HG03442 (cell line): ENCODE data around the gene CDPF1.
"Not testable (repeated sequence)": the region's sequence is repeated elsewhere in the genome, so short reads cannot be mapped to it uniquely, and the experiment has no call there.

Experiments
- ATAC-seq: cut with Tn5 transposase; IDR thresholded peaks from one replicate; pipeline ENCODE4 v1.9.1; 2021; ENCODE audit warnings: mild to moderate bottlenecking, moderate library complexity; ENCODE audit not compliant: unreplicated experiment

Gene CDPF1

DNA sequence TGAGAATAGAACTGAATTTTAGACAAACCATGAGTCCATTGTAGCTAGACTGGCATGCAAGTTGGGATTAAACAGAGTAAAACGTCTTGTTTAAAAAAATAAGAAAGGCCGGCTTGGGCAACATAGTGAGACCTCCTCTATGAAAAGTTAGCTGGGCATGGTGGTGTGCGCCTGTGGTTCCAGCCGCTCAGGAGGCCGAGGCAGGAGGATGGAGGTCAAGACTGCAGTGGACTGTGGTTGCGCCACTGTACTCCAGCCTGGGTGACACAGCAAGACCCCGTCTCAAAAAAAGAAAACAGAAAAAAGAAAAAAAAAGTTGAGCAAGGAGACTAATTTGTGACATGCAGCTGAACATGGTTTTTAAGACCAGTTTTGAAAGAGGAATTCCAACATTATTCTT lies 23.5 kb downstream of the CDPF1 start:
- ATAC-seq, result no peak

DNA sequence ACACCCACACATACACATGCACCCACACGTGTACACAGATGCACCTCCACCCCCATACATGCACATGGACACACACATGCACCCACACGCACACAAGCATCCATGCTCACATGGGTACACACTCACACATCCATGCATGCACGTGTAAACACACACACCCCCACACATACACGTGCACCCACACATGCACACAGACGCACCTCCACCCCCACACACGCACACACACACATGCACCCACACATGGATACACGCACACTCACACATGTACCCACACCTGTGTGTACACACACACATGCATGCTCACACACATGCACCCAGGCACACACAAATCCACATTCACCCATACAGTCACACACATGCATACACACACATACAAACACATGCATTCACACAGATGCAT lies 24.5 kb downstream of the CDPF1 start:
- no peak for ATAC-seq

DNA sequence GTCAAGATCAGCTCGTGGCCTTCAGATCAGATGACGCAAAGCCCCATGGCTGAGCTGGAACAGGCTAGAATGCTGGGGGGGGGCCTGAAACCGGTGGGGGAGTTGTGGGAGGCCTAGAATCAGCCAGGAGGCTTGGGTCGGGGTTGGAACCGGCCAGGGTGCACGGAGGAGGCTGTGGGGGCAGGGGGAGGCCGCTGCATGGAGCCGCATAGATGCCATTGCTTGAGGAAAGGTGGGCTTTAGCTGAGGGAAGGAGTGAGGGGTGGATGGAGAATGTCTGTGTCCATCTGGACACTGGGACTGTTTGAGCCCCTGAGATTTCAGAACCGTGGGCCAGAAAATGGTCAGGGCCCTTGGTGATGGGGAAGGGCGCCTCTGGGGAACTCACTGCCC lies 25.2 kb downstream of the CDPF1 start:
- ATAC-seq, result no peak

DNA sequence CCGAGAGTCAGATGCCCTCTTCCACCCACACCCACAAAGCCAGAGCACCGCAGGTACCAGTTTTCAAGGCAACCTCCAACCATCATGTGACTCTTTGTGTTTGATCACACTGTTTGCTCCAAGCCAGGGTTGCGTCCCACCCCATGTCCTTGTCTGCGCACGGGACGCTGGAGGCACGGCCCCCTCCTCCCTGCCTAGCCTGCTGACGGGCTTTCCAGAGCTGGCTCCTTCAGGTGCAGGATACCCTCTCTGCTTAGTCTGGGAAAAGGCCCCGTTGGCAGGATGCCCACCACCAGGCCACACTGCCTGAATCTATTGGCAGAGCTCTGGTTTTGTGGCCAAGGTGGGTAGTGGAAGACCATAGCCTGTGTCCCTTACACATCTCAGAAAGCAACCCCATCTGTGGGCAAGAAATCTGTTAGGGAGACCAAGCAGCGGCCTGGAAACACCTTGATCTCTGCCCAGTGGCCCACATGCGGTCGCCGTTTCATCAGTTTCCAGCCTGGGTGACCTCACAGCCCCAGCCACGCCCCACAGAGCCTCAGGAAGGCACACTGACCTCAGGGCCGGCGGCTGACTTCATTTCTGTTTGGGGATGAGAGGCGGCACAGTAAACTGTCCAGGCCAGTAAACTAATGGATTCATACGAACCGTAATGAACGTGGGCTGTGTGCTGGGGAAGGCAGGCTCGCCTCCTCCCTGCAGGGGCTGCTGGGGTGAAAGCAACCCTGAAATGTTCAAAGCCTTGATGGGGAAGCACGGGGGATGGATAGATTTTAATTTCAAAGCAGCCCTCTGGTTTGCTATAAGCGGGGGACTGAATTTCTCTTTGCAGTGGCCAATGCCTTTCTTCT lies 25.8 kb downstream of the CDPF1 start:
- ATAC-seq, result no peak

DNA sequence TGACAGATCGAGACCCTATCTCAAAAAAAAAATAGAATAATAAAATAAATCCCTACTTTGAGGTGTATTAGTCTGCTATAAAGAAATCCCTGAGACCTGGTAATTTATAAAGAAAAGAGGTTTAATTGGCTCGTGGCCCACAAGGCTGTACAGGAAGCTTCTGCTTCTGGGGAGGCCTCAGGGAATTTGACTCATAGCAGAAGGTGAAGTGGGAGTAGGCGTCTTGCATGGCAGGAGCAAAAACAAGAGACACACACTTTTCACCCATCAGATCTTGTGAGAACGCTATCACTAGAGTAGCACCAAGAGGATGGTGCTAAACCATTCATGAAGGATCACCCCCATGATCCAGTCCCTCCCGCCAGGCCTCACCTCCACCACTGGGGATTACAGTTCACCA lies 29.2 kb downstream of the CDPF1 start:
- ATAC-seq, result no peak

DNA sequence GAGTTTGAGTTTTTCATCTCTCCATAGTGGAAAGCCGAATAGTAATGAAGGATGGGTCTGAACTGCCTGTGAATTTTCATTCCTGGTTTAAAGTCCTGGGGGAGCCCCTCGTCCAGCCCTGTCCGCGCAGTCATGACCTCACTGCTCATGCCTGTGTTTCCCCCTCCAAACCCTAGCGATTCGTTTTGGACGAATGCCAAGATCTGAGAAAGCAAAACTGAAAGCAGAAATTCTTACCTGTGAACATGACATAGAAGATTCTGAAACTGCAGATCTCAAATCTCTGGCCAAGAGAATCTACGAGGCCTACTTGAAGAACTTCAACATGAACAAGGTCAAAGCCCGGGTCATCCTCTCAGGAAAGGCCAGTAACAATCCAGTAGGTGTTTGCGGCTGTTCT lies 30.5 kb downstream of the CDPF1 start:
- ATAC-seq, result no peak

DNA sequence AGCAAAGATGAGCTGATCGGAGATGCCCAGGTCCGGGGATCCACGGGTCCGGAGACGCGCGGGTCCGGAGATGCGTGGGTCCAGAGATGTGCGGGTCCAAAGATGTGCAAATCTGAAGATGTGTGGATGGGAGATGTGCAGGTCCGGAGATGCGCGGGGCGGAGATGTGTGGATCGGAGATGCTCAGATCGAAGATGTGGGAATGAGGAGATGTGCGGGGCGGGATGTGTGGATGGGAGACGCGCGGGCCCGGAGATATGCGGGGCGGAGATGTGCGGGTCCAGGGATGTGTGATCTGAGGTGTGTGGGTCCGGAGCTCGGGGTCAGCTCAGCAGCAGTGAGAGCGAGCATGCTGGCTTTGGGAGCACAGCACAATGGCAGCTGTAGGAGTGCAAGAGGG lies 35.5 kb downstream of the CDPF1 start:
- ATAC-seq, result no peak

DNA sequence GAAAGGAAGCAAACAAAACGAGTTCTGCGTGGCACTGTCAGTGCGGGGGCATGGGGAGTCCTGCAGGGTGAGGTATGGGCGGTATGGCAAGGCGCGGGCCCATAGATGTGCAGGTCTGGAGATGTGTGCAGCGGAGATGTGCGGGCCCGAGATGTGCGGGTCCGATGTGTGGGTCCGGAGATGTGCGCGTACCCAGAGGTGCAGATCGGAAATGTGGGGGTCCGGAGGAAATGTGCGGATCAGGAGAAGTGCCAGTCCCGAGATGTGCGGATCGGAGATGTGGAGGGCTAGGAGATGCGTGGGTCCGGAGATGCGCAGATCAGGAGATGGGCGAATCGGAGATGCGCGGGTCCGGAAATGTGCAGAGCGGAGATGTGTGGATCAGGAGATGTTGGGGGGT lies 35.9 kb downstream of the CDPF1 start:
- no peak for ATAC-seq

DNA sequence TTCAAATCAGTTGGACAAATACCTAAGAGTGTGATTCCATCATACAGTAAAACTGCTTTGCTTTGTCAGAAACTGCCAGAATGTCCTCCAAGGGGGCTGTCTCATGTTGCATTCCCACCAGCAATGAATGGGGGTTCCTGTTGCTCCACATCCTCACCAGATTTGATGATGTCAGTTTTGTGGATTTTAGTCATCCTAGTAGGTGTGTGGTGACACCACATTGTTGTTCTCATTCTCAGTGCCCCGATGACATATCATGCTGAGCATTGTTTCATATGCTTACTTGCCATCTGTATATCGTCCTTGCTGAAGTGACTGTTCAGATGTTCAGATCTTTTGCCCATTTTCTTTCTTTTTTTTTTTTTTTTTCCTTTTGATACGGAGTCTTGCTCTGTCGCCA lies 37.0 kb downstream of the CDPF1 start:
- ATAC-seq, result no peak

DNA sequence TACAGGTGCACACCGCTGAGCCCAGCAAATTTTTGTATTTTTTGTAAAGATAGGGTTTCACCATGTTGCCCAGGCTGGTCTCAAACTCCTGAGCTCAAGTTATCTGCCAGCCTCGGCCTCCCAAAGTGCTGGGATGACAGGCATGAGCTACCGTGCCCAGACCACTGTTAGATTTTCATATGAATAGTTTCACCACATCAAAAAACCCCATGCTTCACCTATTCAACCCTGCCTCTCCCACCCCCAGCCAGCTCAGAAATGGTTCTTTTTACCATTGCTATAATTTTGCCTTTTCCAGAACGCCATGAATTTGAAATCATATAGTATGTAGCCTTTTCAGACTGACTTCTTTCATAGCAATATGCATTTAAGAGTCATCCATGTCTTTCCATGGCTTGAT lies 37.9 kb downstream of the CDPF1 start:
- no peak for ATAC-seq

DNA sequence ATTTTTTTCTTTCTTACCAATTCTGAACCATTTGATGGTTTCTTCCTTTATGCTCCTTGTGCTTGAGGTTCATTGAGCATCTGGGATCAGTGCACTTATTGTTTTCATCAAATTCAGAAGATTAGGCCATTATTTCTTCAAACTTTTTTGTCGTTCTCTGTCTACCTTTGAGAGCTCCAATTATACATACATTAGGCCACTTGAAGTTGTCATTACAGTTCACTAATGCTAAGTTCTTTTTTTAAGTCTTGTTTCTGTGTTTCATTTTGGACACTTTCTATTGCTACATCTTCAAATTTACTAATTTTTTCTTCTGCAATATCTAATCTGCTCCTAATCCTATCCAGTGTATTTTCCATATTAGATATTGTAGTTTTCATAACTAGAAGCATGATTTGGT lies 40.8 kb downstream of the CDPF1 start:
- no peak for ATAC-seq

DNA sequence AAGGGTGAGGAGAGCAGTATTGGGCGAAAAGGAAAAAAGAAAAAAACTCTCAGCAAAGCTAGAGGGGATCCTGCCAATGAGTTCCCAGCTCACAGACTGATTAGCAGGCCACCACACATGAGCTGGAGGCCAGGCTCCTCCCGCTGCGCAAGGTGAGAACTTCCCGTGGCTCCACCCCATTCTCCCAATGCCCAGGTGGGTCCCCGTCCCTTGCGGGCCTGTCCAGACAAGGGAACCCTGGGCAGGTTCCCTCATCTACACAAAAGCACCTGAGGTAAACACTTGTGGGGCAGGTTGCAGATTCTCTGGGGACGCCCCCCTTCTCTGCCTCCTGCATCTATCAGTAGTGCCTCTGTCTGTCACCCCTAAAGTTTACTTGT lies 46.5 kb downstream of the CDPF1 start:
- ATAC-seq, result no peak

DNA sequence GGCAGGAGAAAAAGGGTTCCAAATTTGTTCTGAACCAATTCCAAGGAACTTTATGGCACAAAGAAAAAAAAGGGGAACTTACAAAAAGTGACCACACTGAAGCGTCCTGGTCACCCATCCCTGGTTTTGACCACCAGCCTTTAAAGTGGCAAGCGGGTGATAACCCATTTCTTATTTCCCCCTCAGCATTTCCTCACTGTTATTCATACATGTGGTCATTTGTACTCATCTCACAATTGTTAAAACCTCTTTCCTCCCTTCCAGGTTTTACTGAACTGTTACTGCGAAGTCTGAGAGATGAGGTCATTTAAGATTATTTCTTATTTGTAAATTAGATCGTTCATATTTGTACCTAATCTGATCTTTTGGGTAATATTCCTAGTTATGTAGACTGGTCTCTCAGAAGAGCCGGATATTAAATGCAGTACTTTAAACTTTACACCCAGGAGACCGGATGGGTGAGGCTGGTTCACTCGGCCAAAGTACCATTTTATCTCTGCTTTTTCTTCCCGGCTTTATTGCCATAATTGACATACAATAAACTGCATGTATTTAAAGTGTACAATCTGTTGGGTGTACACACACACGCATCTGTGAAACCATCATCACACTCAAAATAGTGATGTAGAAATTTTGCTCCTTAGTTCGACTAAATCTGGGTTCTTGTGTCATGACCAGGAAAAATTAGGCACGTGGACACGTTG lies 47.0 kb downstream of the CDPF1 start:
- ATAC-seq, result no peak

DNA sequence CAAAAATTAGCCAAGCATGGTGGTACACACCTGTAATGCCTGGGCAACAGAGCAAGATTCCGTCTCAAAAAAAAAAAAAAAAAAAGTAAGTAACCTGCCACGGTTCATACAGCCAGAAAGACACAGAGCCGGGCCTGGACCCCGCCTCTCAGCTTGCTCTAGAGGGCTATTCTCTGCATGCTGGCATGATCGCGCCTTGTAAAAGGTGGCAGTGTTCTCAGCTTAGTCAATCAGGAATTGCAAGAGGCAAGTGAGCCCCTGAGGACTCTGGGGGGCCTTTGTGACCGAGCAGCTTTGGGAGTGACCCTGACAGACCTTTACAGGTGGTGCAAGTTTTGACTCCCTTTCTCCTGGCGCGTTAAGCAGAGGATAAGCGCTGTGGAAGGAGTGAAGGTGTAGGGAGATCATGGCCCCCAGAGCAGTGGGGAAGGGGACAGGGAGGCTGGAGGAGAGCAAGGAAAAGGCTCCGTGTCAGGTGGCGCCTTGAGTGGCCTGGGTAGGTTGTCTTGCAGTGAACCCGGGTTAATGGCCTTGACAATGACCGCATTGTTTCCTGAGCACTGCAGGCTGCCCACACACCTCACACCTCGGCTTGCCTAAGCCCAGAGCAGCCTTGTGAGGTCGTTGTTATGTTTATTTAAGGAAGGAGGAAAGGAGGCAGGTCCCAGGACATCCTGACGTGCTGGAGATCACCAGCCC lies 48.9 kb downstream of the CDPF1 start:
- no peak for ATAC-seq

DNA sequence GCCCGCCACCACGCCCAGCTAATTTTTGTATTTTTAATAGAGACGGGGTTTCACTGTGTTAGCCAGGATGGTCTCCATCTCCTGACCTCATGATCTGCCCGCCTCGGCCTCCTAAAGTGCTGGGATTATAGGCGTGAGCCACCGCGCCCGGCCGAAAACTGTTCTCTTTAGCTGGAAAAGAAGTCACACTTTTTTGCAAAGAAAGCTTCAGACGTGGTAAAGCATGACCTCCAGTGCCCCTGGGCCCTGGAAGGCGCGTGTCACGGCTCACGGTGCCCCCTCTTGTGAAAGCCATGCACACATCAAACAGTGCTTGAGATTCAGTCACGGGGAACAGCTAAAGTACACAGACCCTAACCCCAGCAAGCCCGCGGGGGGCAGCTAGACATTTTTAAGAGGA lies 51.3 kb downstream of the CDPF1 start:
- not testable (repeated sequence) for ATAC-seq

DNA sequence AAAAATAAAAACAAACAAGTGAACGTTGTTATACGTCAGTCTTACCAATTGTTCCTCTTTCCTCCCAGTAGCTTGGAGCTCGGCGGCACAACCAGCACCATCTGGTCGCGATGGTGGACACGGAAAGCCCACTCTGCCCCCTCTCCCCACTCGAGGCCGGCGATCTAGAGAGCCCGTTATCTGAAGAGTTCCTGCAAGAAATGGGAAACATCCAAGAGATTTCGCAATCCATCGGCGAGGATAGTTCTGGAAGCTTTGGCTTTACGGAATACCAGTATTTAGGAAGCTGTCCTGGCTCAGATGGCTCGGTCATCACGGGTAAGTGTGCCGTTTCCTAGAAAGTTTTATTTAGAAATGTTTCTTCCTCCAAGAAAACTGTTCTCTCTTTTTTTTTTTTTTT lies 51.8 kb downstream of the CDPF1 start:
- ATAC-seq, result no peak

DNA sequence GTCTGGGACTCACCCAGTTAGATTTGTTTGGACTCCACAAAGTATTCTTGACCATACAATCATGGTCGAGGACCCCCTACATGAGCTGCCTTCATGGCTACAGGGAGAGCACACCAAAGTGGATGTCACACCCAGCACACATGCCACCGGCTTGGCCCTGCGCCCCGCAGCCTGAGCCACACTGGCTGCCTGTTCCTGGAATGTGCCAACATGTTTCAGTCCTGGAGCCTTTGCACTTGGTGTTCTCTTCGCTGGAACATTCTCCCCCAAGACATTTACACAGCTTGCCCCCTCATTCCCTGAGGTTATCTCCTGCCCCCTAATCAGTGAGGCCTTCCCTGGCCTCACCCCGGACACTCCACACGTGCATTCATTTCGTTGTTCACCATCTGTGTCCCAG lies 53.8 kb downstream of the CDPF1 start:
- ATAC-seq, result no peak

DNA sequence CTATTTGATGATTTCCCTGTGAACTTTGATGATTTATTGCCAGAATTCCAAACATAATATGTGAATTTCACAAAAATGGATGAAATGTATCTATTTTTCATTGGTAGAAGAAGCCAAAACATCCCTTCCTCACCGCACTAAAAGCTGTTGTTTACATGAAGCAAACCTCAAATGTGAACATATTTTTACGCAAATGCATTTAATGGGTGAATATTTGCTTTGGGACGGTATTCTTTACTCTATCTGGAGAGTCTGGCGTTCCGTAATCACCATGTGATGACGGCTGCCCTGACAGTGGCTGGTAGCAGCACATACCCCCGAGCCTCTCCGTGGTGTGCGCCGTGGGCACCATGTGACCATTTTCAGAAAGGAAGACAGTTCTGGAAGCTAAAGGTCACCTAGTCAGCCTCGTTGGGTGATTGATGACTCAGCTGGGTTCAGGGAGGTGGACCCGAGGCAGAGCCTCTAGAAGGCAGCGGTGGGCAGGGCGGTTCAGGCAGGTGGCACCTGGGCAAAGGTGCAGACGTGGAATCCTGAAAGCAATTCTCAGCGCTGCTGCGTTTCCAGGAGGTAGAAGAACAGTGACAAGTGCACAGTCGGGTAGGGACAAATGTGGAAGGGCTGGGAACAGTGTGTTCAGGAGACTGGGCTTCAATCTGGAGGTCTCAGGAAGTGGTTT lies 54.5 kb downstream of the CDPF1 start:
- ATAC-seq, result no peak
